OCI-LY7 (cell line): ENCODE measurements around the gene GIMAP6.
"Not testable (repeated sequence)": the region's sequence is repeated elsewhere in the genome, so short reads cannot be mapped to it uniquely, and the experiment has no call there.

ENCODE experiments used
- EZH2phosphoT487 ChIP-seq: fragments of 200-600 bp; sonication (generic); IDR thresholded peaks from 2 replicates; pipeline ENCODE4 v1.6.1; 2018; ENCODE audit warnings: low read depth, borderline replicate concordance, mild to moderate bottlenecking, mixed run types, antibody characterized with exemption, low read length, moderate library complexity, mixed read lengths
- TF ChIP-seq, protein P1 (sequence below): fragments of 200-600 bp; sonication (generic); conservative IDR thresholded peaks from 2 replicates; pipeline ENCODE4 v1.5.1; 2014; ENCODE audit warnings: mild to moderate bottlenecking, antibody characterized with exemption, low read length, moderate library complexity, mixed read lengths

DNA sequence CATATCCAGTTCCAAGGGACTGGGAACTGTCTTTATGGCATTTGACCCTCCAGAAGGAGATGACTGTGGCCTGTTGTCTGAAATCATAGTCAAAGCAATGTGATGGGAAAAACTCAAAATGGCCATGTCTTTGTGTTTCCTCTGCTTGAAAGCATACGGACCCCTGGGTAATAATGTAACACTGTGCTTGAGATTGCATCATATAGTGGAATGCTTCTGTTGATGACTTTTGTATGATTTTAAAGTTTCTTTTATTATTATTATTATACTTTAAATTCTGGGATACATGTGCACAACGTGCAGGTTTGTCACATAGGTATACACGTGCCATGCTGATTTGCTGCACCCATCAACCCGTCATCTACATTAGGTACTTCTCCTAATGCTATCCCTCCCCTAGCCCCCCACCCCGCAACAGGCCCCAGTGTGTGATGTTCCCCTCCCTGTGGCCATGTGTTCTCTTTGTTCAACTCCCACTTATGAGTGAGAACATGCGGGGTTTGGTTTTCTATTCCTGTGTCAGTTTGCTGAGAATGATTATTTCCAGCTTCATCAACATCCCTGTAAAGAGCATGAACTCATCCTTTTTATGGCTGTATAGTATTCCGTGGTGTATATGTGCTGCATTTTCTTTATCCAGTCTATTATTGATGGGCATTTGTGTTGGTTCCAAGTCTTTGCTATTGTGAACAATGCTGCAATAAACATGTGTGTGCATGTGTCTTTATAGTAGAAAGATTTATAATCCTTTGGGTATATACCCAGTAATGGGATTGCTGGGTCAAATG, 39.8 kb upstream of the GIMAP6 start:
- TF ChIP-seq, protein P1, sequence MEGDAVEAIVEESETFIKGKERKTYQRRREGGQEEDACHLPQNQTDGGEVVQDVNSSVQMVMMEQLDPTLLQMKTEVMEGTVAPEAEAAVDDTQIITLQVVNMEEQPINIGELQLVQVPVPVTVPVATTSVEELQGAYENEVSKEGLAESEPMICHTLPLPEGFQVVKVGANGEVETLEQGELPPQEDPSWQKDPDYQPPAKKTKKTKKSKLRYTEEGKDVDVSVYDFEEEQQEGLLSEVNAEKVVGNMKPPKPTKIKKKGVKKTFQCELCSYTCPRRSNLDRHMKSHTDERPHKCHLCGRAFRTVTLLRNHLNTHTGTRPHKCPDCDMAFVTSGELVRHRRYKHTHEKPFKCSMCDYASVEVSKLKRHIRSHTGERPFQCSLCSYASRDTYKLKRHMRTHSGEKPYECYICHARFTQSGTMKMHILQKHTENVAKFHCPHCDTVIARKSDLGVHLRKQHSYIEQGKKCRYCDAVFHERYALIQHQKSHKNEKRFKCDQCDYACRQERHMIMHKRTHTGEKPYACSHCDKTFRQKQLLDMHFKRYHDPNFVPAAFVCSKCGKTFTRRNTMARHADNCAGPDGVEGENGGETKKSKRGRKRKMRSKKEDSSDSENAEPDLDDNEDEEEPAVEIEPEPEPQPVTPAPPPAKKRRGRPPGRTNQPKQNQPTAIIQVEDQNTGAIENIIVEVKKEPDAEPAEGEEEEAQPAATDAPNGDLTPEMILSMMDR: not testable (repeated sequence)
- TF ChIP-seq EZH2phosphoT487: not testable (repeated sequence)
